ENCODE results near the gene NECAB2.

NECAB2 gene

GRCh38 chr16:83968306-83968851 is 335 bp downstream of the NECAB2 start:
- no peak for DNase-seq

GRCh38 chr16:83968891-83969649 is 1.0 kb downstream of the NECAB2 start:
- no peak for DNase-seq

GRCh38 chr16:83969771-83970429 is 1.9 kb downstream of the NECAB2 start:
- DNase-seq = no peak

- DNase-seq = no peak
These were observed 2.4 kb downstream of the NECAB2 start for GRCh38 chr16:83970430-83970815.

GRCh38 chr16:83971165-83972130 is 3.4 kb downstream of the NECAB2 start:
- no peak for DNase-seq

GRCh38 chr16:83972256-83973008 is 4.4 kb downstream of the NECAB2 start:
- no peak for DNase-seq

GRCh38 chr16:83973077-83973476 is 5.0 kb downstream of the NECAB2 start:
- no peak for DNase-seq

GRCh38 chr16:83973581-83974385 is 5.7 kb downstream of the NECAB2 start:
- no peak for DNase-seq

- DNase-seq = no peak
These were observed 6.4 kb downstream of the NECAB2 start for GRCh38 chr16:83974475-83974874.

GRCh38 chr16:83975590-83976260 is 7.7 kb downstream of the NECAB2 start:
- no peak for DNase-seq

GRCh38 chr16:83977056-83977815 is 9.2 kb downstream of the NECAB2 start:
- DNase-seq = no peak

GRCh38 chr16:83978401-83978904 is 10.4 kb downstream of the NECAB2 start:
- DNase-seq = no peak

GRCh38 chr16:83979441-83979840 is 11.4 kb downstream of the NECAB2 start:
- no peak for DNase-seq

GRCh38 chr16:83980794-83981193 is 12.8 kb downstream of the NECAB2 start:
- DNase-seq = no peak

GRCh38 chr16:83981799-83982198 is 13.8 kb downstream of the NECAB2 start:
- no peak for DNase-seq

- DNase-seq = no peak
These were observed 15.4 kb downstream of the NECAB2 start for GRCh38 chr16:83983491-83983890.

GRCh38 chr16:83989300-83989699 is 21.3 kb downstream of the NECAB2 start:
- DNase-seq = no peak

- no peak for DNase-seq
These were observed 22.4 kb downstream of the NECAB2 start for GRCh38 chr16:83990492-83990891.

GRCh38 chr16:83992624-83993023 is 24.6 kb downstream of the NECAB2 start:
- DNase-seq = no peak

GRCh38 chr16:83994087-83994486 is 26.0 kb downstream of the NECAB2 start:
- peak; percentile 91 for DNase-seq

All from suppressor macrophage treated with lipopolysaccharide for 4 hours (primary cell).